Measurements from ENCODE around the gene WSB1.

The WSB1 gene

GRCh38 chr17:27332485-27333409 lies 38.8 kb downstream of the WSB1 start:
- H3K36me3 ChIP-seq (ENCODE audit: insufficient read depth, low read length) = no peaks in the 10 kb centered on the region
- no peaks in the 10 kb centered on the region for H4K20me1 ChIP-seq (ENCODE audit: insufficient read depth, low read length)
- H3K4me1 ChIP-seq (ENCODE audit: insufficient read depth, low read length) = peaks cover 29% of the 10 kb centered on the region
- no peaks in the 10 kb centered on the region for H3K27me3 ChIP-seq (ENCODE audit: insufficient read depth, low read length, poor library complexity)
- peak overlapping the region; percentile 88 for H3K4me2 ChIP-seq (ENCODE audit: insufficient read depth, low read length)
- TF ChIP-seq EZH2 (IDR thresholded peaks at IDR 0.05; ENCODE audit: borderline replicate concordance, low read depth, low read length, severe bottlenecking) = no peak
- TF ChIP-seq, protein P1, sequence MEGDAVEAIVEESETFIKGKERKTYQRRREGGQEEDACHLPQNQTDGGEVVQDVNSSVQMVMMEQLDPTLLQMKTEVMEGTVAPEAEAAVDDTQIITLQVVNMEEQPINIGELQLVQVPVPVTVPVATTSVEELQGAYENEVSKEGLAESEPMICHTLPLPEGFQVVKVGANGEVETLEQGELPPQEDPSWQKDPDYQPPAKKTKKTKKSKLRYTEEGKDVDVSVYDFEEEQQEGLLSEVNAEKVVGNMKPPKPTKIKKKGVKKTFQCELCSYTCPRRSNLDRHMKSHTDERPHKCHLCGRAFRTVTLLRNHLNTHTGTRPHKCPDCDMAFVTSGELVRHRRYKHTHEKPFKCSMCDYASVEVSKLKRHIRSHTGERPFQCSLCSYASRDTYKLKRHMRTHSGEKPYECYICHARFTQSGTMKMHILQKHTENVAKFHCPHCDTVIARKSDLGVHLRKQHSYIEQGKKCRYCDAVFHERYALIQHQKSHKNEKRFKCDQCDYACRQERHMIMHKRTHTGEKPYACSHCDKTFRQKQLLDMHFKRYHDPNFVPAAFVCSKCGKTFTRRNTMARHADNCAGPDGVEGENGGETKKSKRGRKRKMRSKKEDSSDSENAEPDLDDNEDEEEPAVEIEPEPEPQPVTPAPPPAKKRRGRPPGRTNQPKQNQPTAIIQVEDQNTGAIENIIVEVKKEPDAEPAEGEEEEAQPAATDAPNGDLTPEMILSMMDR (IDR thresholded peaks at IDR 0.05; ENCODE audit: borderline replicate concordance, extremely low read depth, low read length, poor library complexity, severe bottlenecking) = peak; percentile 84
- no peaks in the 10 kb centered on the region for H3K9me3 ChIP-seq (ENCODE audit: insufficient read depth, low read length, severe bottlenecking)
- H3K79me2 ChIP-seq (ENCODE audit: insufficient read depth, low read length) = no peaks in the 10 kb centered on the region
- peak overlapping the region; percentile 87 for H2AFZ ChIP-seq (ENCODE audit: low read depth, low read length)
- peak overlapping the region; percentile 54 for H3K9ac ChIP-seq (ENCODE audit: low read depth, low read length)
- DNase-seq (peak; percentile 86), ATAC-seq (ENCODE audit: insufficient read depth, low read depth) (peak; percentile 90)
- peak overlapping the region; percentile 74 for H3K27ac ChIP-seq (ENCODE audit: low read length)
- H3K4me3 ChIP-seq (ENCODE audit: low read depth in 1 of 2, low read length in 2 of 2) = peak overlapping the region; percentile 8 to 60; a peak in 3 of 4 replicates

GRCh38 chr17:27333410-27333980 lies 39.6 kb downstream of the WSB1 start:
- Histone ChIP-seq H3K9me3 (ENCODE audit: insufficient read depth, low read length, severe bottlenecking) (no peaks in the 10 kb centered on the region), H3K27me3 (ENCODE audit: insufficient read depth, low read length, poor library complexity) (no peaks in the 10 kb centered on the region), H3K79me2 (ENCODE audit: insufficient read depth, low read length) (no peaks in the 10 kb centered on the region), H3K4me2 (ENCODE audit: insufficient read depth, low read length) (peak overlapping the region; percentile 88), H4K20me1 (ENCODE audit: insufficient read depth, low read length) (no peaks in the 10 kb centered on the region), H3K9ac (ENCODE audit: low read depth, low read length) (peak overlapping the region; percentile 54), H3K27ac (ENCODE audit: low read length) (peak overlapping the region; percentile 74), H2AFZ (ENCODE audit: low read depth, low read length) (peak overlapping the region; percentile 87), H3K4me3 (ENCODE audit: low read depth in 1 of 2, low read length in 2 of 2) (peak overlapping the region; percentile 8 to 60; a peak in 3 of 4 replicates), H3K4me1 (ENCODE audit: insufficient read depth, low read length) (peaks cover 29% of the 10 kb centered on the region), H3K36me3 (ENCODE audit: insufficient read depth, low read length) (no peaks in the 10 kb centered on the region)
- no peak for ATAC-seq (ENCODE audit: insufficient read depth, low read depth)
- no peak for DNase-seq
- TF ChIP-seq EZH2 (IDR thresholded peaks at IDR 0.05; ENCODE audit: borderline replicate concordance, low read depth, low read length, severe bottlenecking) = no peak
- TF ChIP-seq, protein P1 (IDR thresholded peaks at IDR 0.05; ENCODE audit: borderline replicate concordance, extremely low read depth, low read length, poor library complexity, severe bottlenecking) = no peak

DNA sequence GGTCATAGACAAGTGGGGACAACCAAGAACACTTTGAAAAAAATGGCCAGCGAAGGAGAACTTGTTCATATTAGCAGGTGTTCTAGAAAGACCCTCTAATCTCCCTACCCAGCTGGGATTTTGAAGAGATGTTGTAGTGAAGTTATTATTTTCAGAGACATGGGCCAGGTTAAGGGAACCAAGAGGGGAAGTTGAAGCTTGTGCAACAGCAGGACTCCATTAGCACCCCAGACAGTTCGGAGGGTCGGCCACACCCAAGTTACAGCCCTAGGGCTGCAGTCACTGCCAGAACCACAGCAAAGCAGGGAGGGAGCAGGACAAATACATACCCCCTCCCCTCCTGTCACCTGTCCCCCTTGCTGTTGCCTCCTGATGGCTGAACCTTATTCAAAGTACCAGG lies 42.3 kb downstream of the WSB1 start:
- H3K4me1 ChIP-seq (ENCODE audit: insufficient read depth, low read length) = peaks cover 29% of the 10 kb centered on the region
- no peak for DNase-seq
- ATAC-seq (ENCODE audit: insufficient read depth, low read depth) = no peak

More for the DNA sequence above, 42.3 kb downstream of the WSB1 start:
- Histone ChIP-seq H3K9ac (ENCODE audit: low read depth, low read length) (no peak overlapping the region), H3K36me3 (ENCODE audit: insufficient read depth, low read length) (no peaks in the 10 kb centered on the region), H2AFZ (ENCODE audit: low read depth, low read length) (no peak overlapping the region), H3K79me2 (ENCODE audit: insufficient read depth, low read length) (no peaks in the 10 kb centered on the region), H4K20me1 (ENCODE audit: insufficient read depth, low read length) (no peaks in the 10 kb centered on the region), H3K27me3 (ENCODE audit: insufficient read depth, low read length, poor library complexity) (no peaks in the 10 kb centered on the region), H3K27ac (ENCODE audit: low read length) (no peak overlapping the region), H3K4me3 (ENCODE audit: low read depth in 1 of 2, low read length in 2 of 2) (no peak overlapping the region), H3K4me2 (ENCODE audit: insufficient read depth, low read length) (no peak overlapping the region), H3K9me3 (ENCODE audit: insufficient read depth, low read length, severe bottlenecking) (no peaks in the 10 kb centered on the region)
- no peak for TF ChIP-seq EZH2 (IDR thresholded peaks at IDR 0.05; ENCODE audit: borderline replicate concordance, low read depth, low read length, severe bottlenecking)
- TF ChIP-seq, protein P1 (IDR thresholded peaks at IDR 0.05; ENCODE audit: borderline replicate concordance, extremely low read depth, low read length, poor library complexity, severe bottlenecking) = no peak

Measured in DND-41 (cell line).